Measurements from ENCODE around the gene KIAA0753.

DNA sequence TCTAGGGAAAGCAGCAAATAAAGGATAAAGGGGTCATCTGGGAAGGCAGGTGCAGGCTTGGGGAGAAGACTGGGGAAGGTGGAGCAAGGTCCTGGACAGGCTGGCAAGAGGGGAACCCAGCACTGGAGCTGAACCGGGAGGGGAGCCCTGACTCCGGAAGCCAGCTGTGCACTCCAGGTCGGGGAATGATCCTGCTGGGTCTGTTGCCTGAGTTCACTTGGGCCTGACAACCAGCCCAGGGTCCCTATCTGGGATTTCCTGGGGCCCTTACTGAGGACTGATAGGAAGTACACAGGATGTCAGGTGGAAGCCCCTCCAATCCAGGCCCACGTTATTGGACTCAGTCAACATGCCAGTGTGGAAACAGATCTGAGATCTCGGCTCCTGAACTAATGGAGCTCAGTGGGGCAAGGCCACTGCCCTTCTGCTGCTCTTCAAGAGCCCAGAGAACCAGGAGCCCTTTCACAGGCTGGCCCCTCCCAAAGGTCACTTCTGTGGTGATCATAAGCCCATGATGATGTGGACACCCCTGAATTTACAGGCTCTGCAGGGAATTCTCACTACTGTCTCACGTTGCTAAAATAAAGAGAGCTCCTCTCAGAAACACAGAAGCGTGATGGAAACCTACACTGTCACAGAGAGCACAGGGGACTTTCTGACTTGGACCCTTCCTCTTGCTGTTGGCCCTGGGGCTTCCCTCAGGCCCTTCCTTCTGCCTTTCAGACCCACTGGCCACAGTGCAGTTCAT is 64.3 kb downstream of the KIAA0753 start:
- TF ChIP-seq, protein P1, sequence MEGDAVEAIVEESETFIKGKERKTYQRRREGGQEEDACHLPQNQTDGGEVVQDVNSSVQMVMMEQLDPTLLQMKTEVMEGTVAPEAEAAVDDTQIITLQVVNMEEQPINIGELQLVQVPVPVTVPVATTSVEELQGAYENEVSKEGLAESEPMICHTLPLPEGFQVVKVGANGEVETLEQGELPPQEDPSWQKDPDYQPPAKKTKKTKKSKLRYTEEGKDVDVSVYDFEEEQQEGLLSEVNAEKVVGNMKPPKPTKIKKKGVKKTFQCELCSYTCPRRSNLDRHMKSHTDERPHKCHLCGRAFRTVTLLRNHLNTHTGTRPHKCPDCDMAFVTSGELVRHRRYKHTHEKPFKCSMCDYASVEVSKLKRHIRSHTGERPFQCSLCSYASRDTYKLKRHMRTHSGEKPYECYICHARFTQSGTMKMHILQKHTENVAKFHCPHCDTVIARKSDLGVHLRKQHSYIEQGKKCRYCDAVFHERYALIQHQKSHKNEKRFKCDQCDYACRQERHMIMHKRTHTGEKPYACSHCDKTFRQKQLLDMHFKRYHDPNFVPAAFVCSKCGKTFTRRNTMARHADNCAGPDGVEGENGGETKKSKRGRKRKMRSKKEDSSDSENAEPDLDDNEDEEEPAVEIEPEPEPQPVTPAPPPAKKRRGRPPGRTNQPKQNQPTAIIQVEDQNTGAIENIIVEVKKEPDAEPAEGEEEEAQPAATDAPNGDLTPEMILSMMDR (IDR thresholded peaks at IDR 0.05; ENCODE audit: low read length) = no peak
- TF ChIP-seq EZH2 (IDR thresholded peaks at IDR 0.05; ENCODE audit: borderline replicate concordance, low read length) = no peak
